ENCODE results near the gene ARHGEF5.
"Not testable (repeated sequence)": the region's sequence is repeated elsewhere in the genome, so short reads cannot be mapped to it uniquely, and the experiment has no call there.

GRCh38 chr7:144331996-144332288 is 23.3 kb upstream of the ARHGEF5 start:
- TF ChIP-seq CTCF (conservative IDR thresholded peaks at IDR 0.05 in 1 of 2, IDR thresholded peaks at IDR 0.05 in 1 of 2; ENCODE audit: low read depth in 1 of 2, low read length in 2 of 2); EZH2 (IDR thresholded peaks at IDR 0.05; ENCODE audit: low read length, missing control alignments): not testable (repeated sequence)
